Measurements from ENCODE around the gene CAT.

GRCh38 chr11:34507156-34507555 lies 68.4 kb downstream of the CAT start:
- TF ChIP-seq CTCF (IDR thresholded peaks at IDR 0.05): no peak
- TF ChIP-seq POLR2A (IDR thresholded peaks at IDR 0.05): no peak
